OCI-LY1 (cell line): Measurements from ENCODE around the gene RGS1.

Experiments used
- H2AFZ ChIP-seq: fragments of 200-600 bp; sonication (generic), shearing (Covaris generic); 2 replicates; pipeline ENCODE4 v1.6.0; 2014; ENCODE audit warnings: antibody characterized with exemption, mild to moderate bottlenecking, low read length
- H3F3A ChIP-seq: fragments of 200-600 bp; sonication (generic), shearing (Covaris generic); 2 replicates; pipeline ENCODE4 v1.6.0; 2014; ENCODE audit warnings: mild to moderate bottlenecking, antibody characterized with exemption, low read length, moderate library complexity; ENCODE audit not compliant: insufficient read depth
- H3K27ac ChIP-seq: fragments of 200-600 bp; sonication (generic); 2 replicates; pipeline ENCODE4 v1.5.1; 2014; ENCODE audit warnings: low read length, mixed run types, mild to moderate bottlenecking, low read depth; ENCODE audit not compliant: poor library complexity, severe bottlenecking
- H3K27me3 ChIP-seq: fragments of 200-600 bp; sonication (generic); 2 replicates; pipeline ENCODE4 v1.6.0; 2014; ENCODE audit warnings: antibody characterized with exemption, mild to moderate bottlenecking, low read length, moderate library complexity; ENCODE audit not compliant: insufficient read depth
- H3K36me3 ChIP-seq: fragments of 200-600 bp; sonication (generic); 2 replicates; pipeline ENCODE4 v1.6.1; 2014; ENCODE audit warnings: mild to moderate bottlenecking, antibody characterized with exemption, low read length, moderate library complexity, mixed read lengths; ENCODE audit not compliant: insufficient read depth
- H3K4me1 ChIP-seq: fragments of 200-600 bp; sonication (generic); 2 replicates; pipeline ENCODE4 v1.5.1; 2014; ENCODE audit warnings: mild to moderate bottlenecking, low read length, moderate library complexity; ENCODE audit not compliant: insufficient read depth, severe bottlenecking
- H3K4me2 ChIP-seq: fragments of 200-600 bp; sonication (generic), shearing (Covaris generic); 2 replicates; pipeline ENCODE4 v1.6.1; 2014; ENCODE audit warnings: low read length
- H3K4me3 ChIP-seq: fragments of 200-600 bp; sonication (generic); 2 replicates; pipeline ENCODE4 v1.5.1; 2014; ENCODE audit warnings: low read length, low read depth, mild to moderate bottlenecking, mixed read lengths; ENCODE audit not compliant: poor library complexity, severe bottlenecking
- H3K79me2 ChIP-seq: fragments of 200-600 bp; shearing (Covaris generic); 2 replicates; pipeline ENCODE4 v1.6.1; 2016; ENCODE audit warnings: mixed run types, low read length, mixed read lengths; ENCODE audit not compliant: insufficient read depth
- H3K9ac ChIP-seq: fragments of 200-600 bp; sonication (generic), shearing (Covaris generic); 2 replicates; pipeline ENCODE4 v1.6.1; 2014; ENCODE audit warnings: mild to moderate bottlenecking, low read length, mixed read lengths
- H3K9me2 ChIP-seq: fragments of 200-600 bp; sonication (generic), shearing (Covaris generic); 2 replicates; pipeline ENCODE4 v1.6.1; 2014; ENCODE audit warnings: low read depth, mild to moderate bottlenecking, low read length, mixed read lengths
- H3K9me3 ChIP-seq: fragments of 200-600 bp; shearing (Covaris generic); 2 replicates; pipeline ENCODE4 v1.6.1; 2014; ENCODE audit warnings: low read length, mixed read lengths
- H4K20me1 ChIP-seq: fragments of 200-600 bp; sonication (generic), shearing (Covaris generic); 2 replicates; pipeline ENCODE4 v1.6.0; 2016; ENCODE audit warnings: mild to moderate bottlenecking, low read length; ENCODE audit not compliant: insufficient read depth
- CTCF ChIP-seq: fragments of 200-600 bp; sonication (generic), shearing (Covaris generic); IDR thresholded peaks from 2 replicates; pipeline ENCODE4 v1.5.1; 2017; ENCODE audit warnings: mild to moderate bottlenecking, antibody characterized with exemption, low read length, moderate library complexity, mixed read lengths
- EZH2 ChIP-seq: fragments of 200-600 bp; sonication (generic), shearing (Covaris generic); IDR thresholded peaks from 2 replicates; pipeline ENCODE4 v1.8.0; 2017; ENCODE audit warnings: borderline replicate concordance, mixed run types, mild to moderate bottlenecking, antibody characterized with exemption, low read length, moderate library complexity, mixed read lengths

The RGS1 gene

GRCh38 chr1:192534666-192535065 lies 40.9 kb upstream of the RGS1 start:
- Histone ChIP-seq H4K20me1 (no peaks in the 10 kb centered on the region), H3K9ac (no peak overlapping the region), H3K27ac (no peak overlapping the region), H2AFZ (no peak overlapping the region), H3F3A (no peaks in the 10 kb centered on the region), H3K4me2 (no peak overlapping the region), H3K27me3 (no peaks in the 10 kb centered on the region), H3K9me2 (no peaks in the 10 kb centered on the region), H3K36me3 (no peaks in the 10 kb centered on the region), H3K4me1 (peaks cover 14% of the 10 kb centered on the region), H3K4me3 (no peak overlapping the region), H3K9me3 (no peaks in the 10 kb centered on the region; the same call in 1 of the 2 replicates), H3K79me2 (no peaks in the 10 kb centered on the region)
- TF ChIP-seq CTCF (no peak), EZH2 (no peak)

- Histone ChIP-seq H3K4me2 (no peak overlapping the region), H4K20me1 (no peaks in the 10 kb centered on the region), H3K9me3 (no peaks in the 10 kb centered on the region; the same call in 1 of the 2 replicates), H3K27me3 (no peaks in the 10 kb centered on the region), H3K4me1 (peaks cover 23% of the 10 kb centered on the region), H2AFZ (no peak overlapping the region), H3K36me3 (no peaks in the 10 kb centered on the region), H3K4me3 (no peak overlapping the region), H3K9me2 (no peaks in the 10 kb centered on the region), H3K79me2 (no peaks in the 10 kb centered on the region), H3K27ac (no peak overlapping the region), H3K9ac (no peak overlapping the region), H3F3A (no peaks in the 10 kb centered on the region)
- no peak for TF ChIP-seq EZH2
- TF ChIP-seq CTCF, result no peak
These were observed 39.5 kb upstream of the RGS1 start for GRCh38 chr1:192535916-192536664.

GRCh38 chr1:192538407-192539296 lies 36.9 kb upstream of the RGS1 start:
- Histone ChIP-seq H3F3A (no peaks in the 10 kb centered on the region; the same call in 1 of the 2 replicates), H3K36me3 (no peaks in the 10 kb centered on the region), H3K4me2 (peak overlapping the region; percentile 60), H4K20me1 (no peaks in the 10 kb centered on the region), H3K9me2 (no peaks in the 10 kb centered on the region), H2AFZ (peak overlapping the region; percentile 68; the same call in 1 of the 2 replicates), H3K79me2 (no peaks in the 10 kb centered on the region), H3K9me3 (no peaks in the 10 kb centered on the region; the same call in 1 of the 2 replicates), H3K4me3 (peak overlapping the region; percentile 7), H3K9ac (peak overlapping the region; percentile 45), H3K27me3 (no peaks in the 10 kb centered on the region), H3K4me1 (peaks cover 23% of the 10 kb centered on the region), H3K27ac (peak overlapping the region; percentile 88)
- TF ChIP-seq CTCF (no peak), EZH2 (no peak)
